ENCODE measurements around the gene CCND3. TPM values are rescaled to one million over a fixed set of nuclear protein-coding genes. Genes with fewer than 3 reads are reported as not detected.

The CCND3 gene
- total RNA-seq, 1 donor from 2014 or later, result 130 TPM

- no peak for TF ChIP-seq CTCF (IDR thresholded peaks at IDR 0.05)
- Histone ChIP-seq H3K27me3 (no peaks in the 10 kb centered on the region), H3K36me3 (peaks cover 16 to 38% of the 10 kb centered on the region in 2 donors), H3K4me1 (peaks cover 8 to 16% of the 10 kb centered on the region in 2 donors), H3K9me3 (no peaks in the 10 kb centered on the region), H3K4me3 (no peak overlapping the region), H3K27ac (no peak overlapping the region)
- no peak for DNase-seq (ENCODE audit: low spot score in 2 of 2)
- intact Hi-C loops (cut with DNase I), result no loop called here
Observed at GRCh38 chr6:41917528-41917927, 24.1 kb downstream of the CCND3 start.

- TF ChIP-seq CTCF (IDR thresholded peaks at IDR 0.05), result no peak
- no peaks in the 10 kb centered on the region for H3K27me3 ChIP-seq
- DNase-seq (ENCODE audit: low spot score in 2 of 2), result no peak
- intact Hi-C loops (cut with DNase I), result no loop called here
- peaks cover 18 to 47% of the 10 kb centered on the region in 2 donors for H3K36me3 ChIP-seq
- no peaks in the 10 kb centered on the region for H3K9me3 ChIP-seq
- peaks cover 0 to 6% of the 10 kb centered on the region in 2 donors for H3K4me1 ChIP-seq
- H3K4me3 ChIP-seq, result no peak overlapping the region
- H3K27ac ChIP-seq, result no peak overlapping the region
Observed at GRCh38 chr6:41914869-41915530, 26.6 kb downstream of the CCND3 start.

DNA sequence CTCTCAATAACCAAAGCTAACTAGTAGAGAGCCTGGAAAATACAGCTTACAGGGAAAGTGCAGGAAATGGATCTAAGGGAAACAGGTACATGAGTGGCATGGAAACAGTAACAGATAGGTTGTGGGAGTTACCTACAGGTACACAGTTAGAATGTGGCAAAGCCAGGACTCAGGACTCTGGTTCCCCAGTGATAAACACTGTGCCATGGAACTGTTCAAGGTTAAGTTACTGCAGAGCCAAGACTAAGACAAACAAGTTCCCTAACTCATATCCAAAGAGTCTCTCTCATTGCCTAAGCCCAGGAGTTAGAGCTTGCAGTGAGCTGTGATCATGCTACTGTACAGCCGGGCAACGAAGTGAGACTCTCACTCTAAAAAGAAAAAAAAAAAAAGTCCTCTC, 27.3 kb downstream of the CCND3 start:
- no peak for TF ChIP-seq CTCF (IDR thresholded peaks at IDR 0.05)
- no peak overlapping the region for H3K27ac ChIP-seq
- DNase-seq (ENCODE audit: low spot score in 2 of 2), result no peak
- intact Hi-C loops (cut with DNase I), result no loop called here
- H3K4me3 ChIP-seq, result no peak overlapping the region
- H3K36me3 ChIP-seq, result peaks cover 18 to 53% of the 10 kb centered on the region in 2 donors
- H3K27me3 ChIP-seq, result no peaks in the 10 kb centered on the region
- no peaks in the 10 kb centered on the region for H3K9me3 ChIP-seq
- no peaks in the 10 kb centered on the region for H3K4me1 ChIP-seq

GRCh38 chr6:41909727-41910126, 31.9 kb downstream of the CCND3 start:
- Histone ChIP-seq H3K9me3 (no peaks in the 10 kb centered on the region), H3K36me3 (peaks cover 34 to 81% of the 10 kb centered on the region in 2 donors), H3K4me3 (no peak overlapping the region), H3K27me3 (no peaks in the 10 kb centered on the region), H3K27ac (no peak overlapping the region), H3K4me1 (no peaks in the 10 kb centered on the region)
- no peak for TF ChIP-seq CTCF (IDR thresholded peaks at IDR 0.05)
- no peak for DNase-seq (ENCODE audit: low spot score in 2 of 2)
- intact Hi-C loops (cut with DNase I), result no loop called here

DNA sequence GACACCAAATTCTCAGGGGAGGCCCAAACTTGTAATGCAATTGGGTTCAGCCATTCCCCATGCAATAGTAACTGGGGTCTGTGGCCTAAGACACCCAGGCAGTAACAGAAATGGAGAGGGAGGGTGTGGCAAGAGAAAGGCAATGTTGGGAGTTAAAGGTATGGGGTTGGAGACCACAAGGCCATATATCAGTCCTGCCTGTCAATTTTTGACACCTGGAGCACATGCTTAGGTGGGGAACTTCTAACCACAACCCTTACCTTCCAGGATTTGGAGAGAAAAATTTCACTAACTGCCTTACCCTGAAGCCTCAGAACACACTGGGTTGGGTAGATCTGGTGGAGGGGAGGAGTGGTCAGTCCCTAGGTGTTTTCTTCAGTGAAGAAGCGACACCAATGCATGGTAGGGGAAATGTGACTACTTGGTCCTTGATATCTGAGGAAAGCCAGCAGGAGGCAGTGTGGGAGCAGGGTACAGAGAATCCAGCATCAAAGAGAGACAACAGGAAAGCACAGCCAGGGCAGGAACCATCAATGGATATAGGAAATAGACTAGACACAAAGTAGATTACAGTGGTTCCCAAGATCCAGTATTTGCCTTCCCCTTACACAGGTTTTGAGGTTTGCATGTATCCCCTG, 39.6 kb downstream of the CCND3 start:
- no peaks in the 10 kb centered on the region for H3K9me3 ChIP-seq
- H3K4me1 ChIP-seq, result no peaks in the 10 kb centered on the region
- no peaks in the 10 kb centered on the region for H3K27me3 ChIP-seq
- no peak for DNase-seq (ENCODE audit: low spot score in 2 of 2)
- no peak for TF ChIP-seq CTCF (IDR thresholded peaks at IDR 0.05)
- H3K36me3 ChIP-seq, result peaks cover 10 to 36% of the 10 kb centered on the region in 2 donors
- intact Hi-C loops (cut with DNase I), result no loop called here
- no peak overlapping the region for H3K4me3 ChIP-seq
- no peak overlapping the region for H3K27ac ChIP-seq

Measured in ascending aorta (tissue), 2 donors.